Left ventricle myocardium inferior (tissue), 1 donor: ENCODE results near the gene LIPC. TPM values are rescaled to one million over a fixed set of nuclear protein-coding genes. Genes with fewer than 3 reads are reported as not detected.
"Not testable (repeated sequence)": the region's sequence is repeated elsewhere in the genome, so short reads cannot be mapped to it uniquely, and the experiment has no call there.

Experiments
- DNase-seq: peaks from one replicate; pipeline ENCODE4 v3.0.0-alpha.2; 2020
- H3K27ac ChIP-seq: fragments of 200-600 bp; replicated peaks from 2 replicates; pipeline ENCODE4 v1.8.0; 2021
- H3K27me3 ChIP-seq: fragments of 200-600 bp; 2 replicates; pipeline ENCODE4 v1.8.0; 2021; ENCODE audit warnings: low read depth
- H3K36me3 ChIP-seq: fragments of 200-600 bp; 2 replicates; pipeline ENCODE4 v1.8.0; 2021
- H3K4me1 ChIP-seq: fragments of 200-600 bp; 2 replicates; pipeline ENCODE4 v1.8.0; 2021
- H3K4me3 ChIP-seq: fragments of 200-600 bp; 2 replicates; pipeline ENCODE4 v1.8.0; 2021; ENCODE audit warnings: mild to moderate bottlenecking, moderate library complexity
- H3K9me3 ChIP-seq: fragments of 200-600 bp; replicated peaks from 2 replicates; pipeline ENCODE4 v1.8.0; 2021
- CTCF ChIP-seq: fragments of 200-600 bp; IDR thresholded peaks from 2 replicates; pipeline ENCODE4 v1.8.0; 2021; ENCODE audit warnings: antibody characterized with exemption, mild to moderate bottlenecking, borderline replicate concordance
- intact Hi-C: fragments of 100-400 bp; cut with micrococcal nuclease; formaldehyde crosslinking; loops from one replicate; pipeline ENCODE4 v1.11.0; 2022
- total RNA-seq: library from RNA; stranded (reverse); fragmentation: NEBNext Ultra II Directional; extraction: Animal tissue kit (Norgen Biotek cat#: 25700); gene quantifications from one replicate; pipeline ENCODE4 v1.2.1, GENCODE V29; 2021
- donor health status: DM: no; HTN: yes; CAD: no; lungs with severe emphysema.

The LIPC gene
- total RNA-seq, 1 donor from 2014 or later, result 1.5 TPM

- no peaks in the 10 kb centered on the region for H3K9me3 ChIP-seq
- no peak for DNase-seq
- H3K36me3 ChIP-seq, result peaks cover 35% of the 10 kb centered on the region
- TF ChIP-seq CTCF, result no peak
- no peaks in the 10 kb centered on the region for H3K4me1 ChIP-seq
- intact Hi-C loops, result no loop called here
- no peak overlapping the region for H3K27ac ChIP-seq
- H3K4me3 ChIP-seq, result no peak overlapping the region
- H3K27me3 ChIP-seq, result no peaks in the 10 kb centered on the region
Observed at GRCh38 chr15:58594898-58595297, 163.1 kb downstream of the LIPC start.

- H3K36me3 ChIP-seq, result peaks cover 35% of the 10 kb centered on the region
- no peak for DNase-seq
- H3K27ac ChIP-seq, result no peak overlapping the region
- TF ChIP-seq CTCF, result no peak
- no peak overlapping the region for H3K4me3 ChIP-seq
- no peaks in the 10 kb centered on the region for H3K9me3 ChIP-seq
- no peaks in the 10 kb centered on the region for H3K27me3 ChIP-seq
- intact Hi-C loops, result no loop called here
- no peaks in the 10 kb centered on the region for H3K4me1 ChIP-seq
Observed at GRCh38 chr15:58595516-58596263, 163.9 kb downstream of the LIPC start.

GRCh38 chr15:58597943-58598828 lies 166.4 kb downstream of the LIPC start:
- intact Hi-C loops, result no loop called here
- TF ChIP-seq CTCF, result no peak
- Histone ChIP-seq H3K27ac (no peak overlapping the region), H3K9me3 (no peaks in the 10 kb centered on the region), H3K36me3 (peaks cover 45% of the 10 kb centered on the region), H3K4me3 (no peak overlapping the region), H3K4me1 (peaks cover 6% of the 10 kb centered on the region), H3K27me3 (no peaks in the 10 kb centered on the region)
- DNase-seq, result no peak

GRCh38 chr15:58598829-58599210 lies 167.0 kb downstream of the LIPC start:
- intact Hi-C loops, result no loop called here
- no peaks in the 10 kb centered on the region for H3K9me3 ChIP-seq
- no peak for TF ChIP-seq CTCF
- H3K36me3 ChIP-seq, result peaks cover 49% of the 10 kb centered on the region
- peaks cover 6% of the 10 kb centered on the region for H3K4me1 ChIP-seq
- no peaks in the 10 kb centered on the region for H3K27me3 ChIP-seq
- H3K4me3 ChIP-seq, result no peak overlapping the region
- DNase-seq, result no peak
- no peak overlapping the region for H3K27ac ChIP-seq

GRCh38 chr15:58602823-58603222 lies 171.0 kb downstream of the LIPC start:
- no peaks in the 10 kb centered on the region for H3K27me3 ChIP-seq
- no peak for DNase-seq
- H3K9me3 ChIP-seq, result no peaks in the 10 kb centered on the region
- no peak for TF ChIP-seq CTCF
- H3K4me3 ChIP-seq, result no peak overlapping the region
- intact Hi-C loops, result no loop called here
- H3K4me1 ChIP-seq, result peaks cover 7% of the 10 kb centered on the region
- H3K36me3 ChIP-seq, result peaks cover 40% of the 10 kb centered on the region
- H3K27ac ChIP-seq, result no peak overlapping the region

GRCh38 chr15:58603927-58604326 lies 172.1 kb downstream of the LIPC start:
- H3K36me3 ChIP-seq, result peaks cover 40% of the 10 kb centered on the region
- intact Hi-C loops, DNase-seq: not testable (repeated sequence)

More at GRCh38 chr15:58603927-58604326, 172.1 kb downstream of the LIPC start:
- peaks cover 15% of the 10 kb centered on the region for H3K4me1 ChIP-seq
- H3K9me3 ChIP-seq, H3K27ac ChIP-seq, H3K4me3 ChIP-seq, H3K27me3 ChIP-seq: not testable (repeated sequence)
